Epithelial cell of proximal tubule (primary cell): ENCODE measurements around the gene MAGOHB. TPM values are rescaled to one million over a fixed set of nuclear protein-coding genes. Genes with fewer than 3 reads are reported as not detected.

Experiments used
- DNase-seq: peaks from one replicate; pipeline ENCODE4 v3.0.0-alpha.2; 2011; ENCODE audit warnings: low read depth
- H3K4me3 ChIP-seq: 2 replicates; pipeline ENCODE4 v1.5.1; 2011; ENCODE audit warnings: low read depth, mild to moderate bottlenecking, low read length
- total RNA-seq: library from RNA; depleted of rRNA; stranded (reverse); fragments of >200 nt; gene quantifications from 2 replicates; pipeline ENCODE4 v1.2.3, GENCODE V29; 2015
- TF ChIP-seq, protein P1 (sequence below): conservative IDR thresholded peaks from 2 replicates; pipeline ENCODE4 v1.5.1; 2012; ENCODE audit warnings: low read depth, mild to moderate bottlenecking, low read length

Gene MAGOHB
- total RNA-seq, 1 donor from 2014 or later, result 30.8 TPM

GRCh38 chr12:10638728-10639127 is 25.3 kb upstream of the MAGOHB start:
- H3K4me3 ChIP-seq, result no peak overlapping the region
- TF ChIP-seq, protein P1, sequence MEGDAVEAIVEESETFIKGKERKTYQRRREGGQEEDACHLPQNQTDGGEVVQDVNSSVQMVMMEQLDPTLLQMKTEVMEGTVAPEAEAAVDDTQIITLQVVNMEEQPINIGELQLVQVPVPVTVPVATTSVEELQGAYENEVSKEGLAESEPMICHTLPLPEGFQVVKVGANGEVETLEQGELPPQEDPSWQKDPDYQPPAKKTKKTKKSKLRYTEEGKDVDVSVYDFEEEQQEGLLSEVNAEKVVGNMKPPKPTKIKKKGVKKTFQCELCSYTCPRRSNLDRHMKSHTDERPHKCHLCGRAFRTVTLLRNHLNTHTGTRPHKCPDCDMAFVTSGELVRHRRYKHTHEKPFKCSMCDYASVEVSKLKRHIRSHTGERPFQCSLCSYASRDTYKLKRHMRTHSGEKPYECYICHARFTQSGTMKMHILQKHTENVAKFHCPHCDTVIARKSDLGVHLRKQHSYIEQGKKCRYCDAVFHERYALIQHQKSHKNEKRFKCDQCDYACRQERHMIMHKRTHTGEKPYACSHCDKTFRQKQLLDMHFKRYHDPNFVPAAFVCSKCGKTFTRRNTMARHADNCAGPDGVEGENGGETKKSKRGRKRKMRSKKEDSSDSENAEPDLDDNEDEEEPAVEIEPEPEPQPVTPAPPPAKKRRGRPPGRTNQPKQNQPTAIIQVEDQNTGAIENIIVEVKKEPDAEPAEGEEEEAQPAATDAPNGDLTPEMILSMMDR, result no peak
- no peak for DNase-seq

DNA sequence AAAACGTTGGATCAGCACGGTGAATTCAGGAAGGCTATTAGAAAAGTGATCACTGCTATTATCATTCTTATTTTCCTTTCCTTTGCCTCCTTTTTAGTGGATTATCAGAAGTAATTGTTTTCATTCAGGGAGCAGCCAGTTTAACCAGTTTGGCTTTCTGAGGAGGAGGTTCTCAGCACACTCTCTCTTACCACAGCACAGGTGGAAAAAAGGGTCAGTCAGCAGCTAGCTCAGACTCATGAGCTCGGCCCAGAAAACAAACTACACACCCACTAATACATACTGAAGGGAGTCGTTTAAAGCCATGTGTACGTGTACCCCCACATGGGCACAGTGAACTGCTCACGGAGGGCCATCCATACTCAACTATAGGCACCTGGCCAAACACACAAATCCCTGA is 23.2 kb upstream of the MAGOHB start:
- no peak for DNase-seq
- TF ChIP-seq, protein P1, result no peak
- no peak overlapping the region for H3K4me3 ChIP-seq

DNA sequence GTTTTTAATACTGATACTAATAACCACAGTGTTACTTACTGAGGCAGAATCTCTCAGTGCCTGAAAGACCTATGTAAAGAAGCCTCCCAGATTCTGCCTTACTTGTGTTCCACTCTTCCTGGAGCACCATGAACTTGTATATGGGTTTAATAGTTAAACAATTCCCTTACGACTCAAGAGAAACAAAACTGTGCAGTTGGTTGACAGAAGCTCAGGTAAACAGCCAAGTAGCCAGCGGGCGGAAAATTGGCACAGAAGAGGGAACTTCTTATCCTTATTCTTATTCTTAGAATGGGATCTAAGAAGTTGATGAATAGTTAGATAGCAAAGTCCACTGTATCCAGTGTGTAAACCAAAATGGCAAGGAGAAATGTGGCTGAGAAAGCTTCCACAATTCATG is 22.7 kb upstream of the MAGOHB start:
- no peak for DNase-seq
- TF ChIP-seq, protein P1, result no peak
- H3K4me3 ChIP-seq, result no peak overlapping the region

- no peak for DNase-seq
- TF ChIP-seq, protein P1, result no peak
- no peak overlapping the region for H3K4me3 ChIP-seq
These were observed 21.9 kb upstream of the MAGOHB start for GRCh38 chr12:10635306-10635705.

GRCh38 chr12:10634427-10634826 is 21.0 kb upstream of the MAGOHB start:
- DNase-seq, result no peak

GRCh38 chr12:10633541-10633940 is 20.1 kb upstream of the MAGOHB start:
- H3K4me3 ChIP-seq, result no peak overlapping the region
- DNase-seq, result no peak
- TF ChIP-seq, protein P1, result no peak

More at GRCh38 chr12:10634427-10634826, 21.0 kb upstream of the MAGOHB start:
- no peak overlapping the region for H3K4me3 ChIP-seq
- TF ChIP-seq, protein P1, result no peak

GRCh38 chr12:10632226-10632625 is 18.8 kb upstream of the MAGOHB start:
- H3K4me3 ChIP-seq, result no peak overlapping the region
- TF ChIP-seq, protein P1, result no peak
- DNase-seq, result no peak
